HG02852 (cell line): ENCODE measurements around the gene RALGDS.
"Not testable (repeated sequence)": the region's sequence is repeated elsewhere in the genome, so short reads cannot be mapped to it uniquely, and the experiment has no call there.

ENCODE experiments used
- ATAC-seq: cut with Tn5 transposase; IDR thresholded peaks from one replicate; pipeline ENCODE4 v1.9.1; 2021; ENCODE audit warnings: mild to moderate bottlenecking, moderate library complexity; ENCODE audit not compliant: unreplicated experiment

The RALGDS gene

GRCh38 chr9:133094351-133094750 is 26.7 kb downstream of the RALGDS start:
- not testable (repeated sequence) for ATAC-seq

- ATAC-seq, result no peak
Observed at GRCh38 chr9:133090752-133091385, 30.2 kb downstream of the RALGDS start.

- ATAC-seq, result no peak
Observed at GRCh38 chr9:133090187-133090586, 30.9 kb downstream of the RALGDS start.

DNA sequence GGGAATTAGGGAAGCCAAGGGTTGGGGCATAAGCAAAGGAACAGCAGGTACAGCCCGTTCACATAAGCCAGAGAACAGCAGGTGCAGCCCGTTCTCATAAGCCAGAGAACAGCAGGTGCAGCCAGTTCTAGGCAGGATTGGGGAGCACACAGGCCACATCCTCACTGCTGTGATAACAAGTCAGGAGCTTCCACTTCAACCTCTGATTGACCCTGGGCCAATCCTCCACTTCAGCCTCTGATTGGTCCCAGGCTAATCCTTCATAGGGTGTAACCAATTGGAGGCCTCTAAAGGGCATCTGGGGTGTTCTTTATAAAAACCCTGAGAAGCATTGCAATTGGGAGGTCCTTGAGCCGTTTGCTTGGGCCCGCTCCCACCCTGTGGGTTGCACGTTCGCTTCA is 31.8 kb downstream of the RALGDS start:
- ATAC-seq, result no peak

GRCh38 chr9:133088756-133089155 is 32.3 kb downstream of the RALGDS start:
- ATAC-seq, result no peak

GRCh38 chr9:133088146-133088750 is 32.8 kb downstream of the RALGDS start:
- no peak for ATAC-seq

DNA sequence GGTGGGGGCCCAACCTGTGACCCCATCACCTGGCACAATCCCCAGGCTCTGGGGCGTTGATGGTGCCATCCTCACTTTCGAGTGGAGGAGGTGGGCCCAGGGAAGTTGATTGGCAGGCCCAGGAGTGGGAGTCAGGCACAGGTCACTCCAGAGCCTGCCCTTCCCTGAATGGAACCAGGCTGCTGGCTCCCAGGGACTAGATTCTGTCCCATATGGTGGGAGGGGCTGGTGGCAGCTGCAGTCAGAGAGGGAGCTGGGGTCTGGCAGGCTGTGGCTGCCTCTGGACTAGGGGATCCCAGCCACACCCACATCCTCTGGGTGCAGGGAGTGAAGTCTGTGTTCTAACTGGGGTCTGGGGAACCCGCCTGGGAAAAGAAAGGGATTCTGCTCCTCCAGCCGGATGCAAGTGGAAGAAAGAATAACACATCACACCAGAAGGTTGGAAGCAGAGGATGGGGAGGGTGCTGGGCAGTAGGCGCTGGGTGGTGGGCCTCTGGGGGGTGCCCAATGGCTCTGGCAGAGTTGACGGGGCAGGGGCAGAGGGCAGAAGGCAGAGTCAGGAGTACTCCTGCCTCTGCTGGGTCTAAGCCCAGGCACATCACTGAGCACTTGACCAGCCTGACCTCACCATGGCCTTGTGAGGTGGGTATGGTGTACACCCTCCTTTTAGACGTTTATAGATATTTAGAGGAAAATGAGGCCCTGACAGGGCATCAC is 33.5 kb downstream of the RALGDS start:
- ATAC-seq, result no peak

GRCh38 chr9:133086894-133087293 is 34.1 kb downstream of the RALGDS start:
- no peak for ATAC-seq

DNA sequence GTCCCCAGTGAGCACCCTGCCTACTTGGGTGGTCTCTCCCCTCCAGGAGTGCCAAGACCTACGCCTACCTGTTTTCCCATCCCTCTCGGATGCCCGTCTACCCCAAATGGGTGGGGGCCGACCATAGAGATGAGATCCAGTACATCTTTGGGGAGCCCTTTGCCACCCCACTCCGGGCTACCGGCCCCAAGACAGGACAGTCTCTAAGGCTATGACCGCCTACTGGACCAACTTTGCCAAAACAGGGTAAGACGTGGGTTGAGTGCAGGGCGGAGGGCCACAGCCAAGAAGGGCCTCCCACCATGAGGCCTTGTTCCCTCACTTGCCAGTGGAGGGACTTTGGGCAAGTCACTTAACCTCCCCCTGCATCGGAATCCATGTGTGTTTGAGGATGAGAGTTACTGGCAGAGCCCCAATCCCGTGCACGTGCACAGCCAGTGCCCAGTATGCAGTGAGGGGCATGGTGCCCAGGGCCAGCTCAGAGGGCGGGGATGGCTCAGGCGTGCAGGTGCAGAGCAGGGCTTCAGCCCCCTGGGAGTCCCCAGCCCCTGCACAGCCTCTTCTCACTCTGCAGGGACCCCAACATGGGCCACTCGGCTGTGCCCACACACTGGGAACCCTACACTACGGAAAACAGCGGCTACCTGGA is 34.7 kb downstream of the RALGDS start:
- ATAC-seq, result not testable (repeated sequence)

GRCh38 chr9:133083688-133084087 is 37.4 kb downstream of the RALGDS start:
- not testable (repeated sequence) for ATAC-seq

GRCh38 chr9:133081957-133082644 is 38.9 kb downstream of the RALGDS start:
- ATAC-seq, result not testable (repeated sequence)

GRCh38 chr9:133080786-133081779 is 40.0 kb downstream of the RALGDS start:
- not testable (repeated sequence) for ATAC-seq

DNA sequence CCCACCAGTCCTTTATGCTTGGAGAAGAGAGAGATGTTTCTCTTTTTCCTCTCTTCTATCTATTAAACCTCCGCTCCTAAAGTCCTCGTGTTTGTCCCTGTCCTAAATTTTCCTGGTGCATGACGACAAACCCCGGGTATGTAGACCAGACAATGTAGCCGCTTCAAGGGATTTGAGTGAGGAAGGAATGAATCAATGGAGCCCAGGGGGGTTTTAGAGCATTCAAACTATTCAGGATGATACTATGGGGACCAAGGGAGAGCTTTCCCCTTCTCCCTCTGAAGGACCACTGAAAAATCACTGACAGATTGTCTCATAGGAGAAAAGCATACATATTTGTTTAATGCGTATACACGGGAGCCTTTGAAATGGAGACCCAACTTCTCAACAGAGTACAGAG is 40.9 kb downstream of the RALGDS start:
- no peak for ATAC-seq

- ATAC-seq, result no peak
Observed at GRCh38 chr9:133078486-133078885, 42.6 kb downstream of the RALGDS start.

GRCh38 chr9:133076691-133077090 is 44.3 kb downstream of the RALGDS start:
- no peak for ATAC-seq

- ATAC-seq, result no peak
Observed at GRCh38 chr9:133075925-133076630, 45.0 kb downstream of the RALGDS start.

DNA sequence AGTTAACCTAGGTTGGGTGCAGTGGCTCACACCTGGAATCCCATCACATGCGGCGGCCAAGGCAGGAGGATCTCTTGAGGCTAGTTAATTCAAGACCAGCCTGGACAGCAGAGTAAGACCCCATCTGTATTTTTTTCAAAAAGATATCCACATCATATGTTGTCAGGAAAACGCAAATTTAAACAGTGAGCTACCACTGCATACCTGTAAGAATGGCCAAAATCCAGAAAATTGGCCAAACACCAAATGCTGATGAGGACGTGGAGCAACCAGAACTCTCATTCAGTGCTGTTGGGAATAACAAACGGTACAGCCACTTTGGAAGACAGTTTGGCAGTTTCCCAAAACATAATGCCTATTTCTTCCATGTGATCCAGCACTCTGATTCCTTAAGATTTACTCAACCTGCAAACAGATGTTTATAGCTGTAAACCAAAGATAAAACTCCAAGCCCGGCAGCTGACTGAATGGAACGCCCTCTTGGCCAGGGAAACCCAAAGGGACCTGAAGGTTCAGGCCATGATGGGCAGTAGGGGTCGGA is 46.9 kb downstream of the RALGDS start:
- no peak for ATAC-seq

GRCh38 chr9:133073086-133074014 is 47.7 kb downstream of the RALGDS start:
- ATAC-seq, result no peak
